ENCODE data around the gene STYXL2. TPM values are rescaled to one million over a fixed set of nuclear protein-coding genes. Genes with fewer than 3 reads are reported as not detected.

The STYXL2 gene
- total RNA-seq, 3 donors from 2014 or later = 0.16 to 0.33 TPM; not detected in 1

- intact Hi-C loops (cut with DNase I; ENCODE audit: low total_unique reads) = no loop called here
- Histone ChIP-seq H3K36me3 (no peaks in the 10 kb centered on the region), H3K4me3 (no peak overlapping the region), H3K9me3 (no peaks in the 10 kb centered on the region), H3K27ac (no peak overlapping the region), H3K4me1 (no peaks in the 10 kb centered on the region), H3K27me3 (no peaks in the 10 kb centered on the region)
- TF ChIP-seq CTCF (IDR thresholded peaks at IDR 0.05) (no peak), POLR2A (IDR thresholded peaks at IDR 0.05) (no peak), POLR2AphosphoS5 (IDR thresholded peaks at IDR 0.05) (no peak)
- DNase-seq (ENCODE audit: low spot score in 2 of 2) = no peak
Measured at GRCh38 chr1:167105271-167106118, 11.6 kb downstream of the STYXL2 start.

GRCh38 chr1:167106119-167106461 is 12.2 kb downstream of the STYXL2 start:
- no peaks in the 10 kb centered on the region for H3K27me3 ChIP-seq
- DNase-seq (ENCODE audit: low spot score in 2 of 2) = no peak
- no peak overlapping the region for H3K27ac ChIP-seq
- no peaks in the 10 kb centered on the region for H3K9me3 ChIP-seq
- intact Hi-C loops (cut with DNase I; ENCODE audit: low total_unique reads) = no loop called here
- H3K4me1 ChIP-seq = no peaks in the 10 kb centered on the region
- no peaks in the 10 kb centered on the region for H3K36me3 ChIP-seq
- no peak overlapping the region for H3K4me3 ChIP-seq
- TF ChIP-seq POLR2A (IDR thresholded peaks at IDR 0.05) = no peak
- no peak for TF ChIP-seq POLR2AphosphoS5 (IDR thresholded peaks at IDR 0.05)
- no peak for TF ChIP-seq CTCF (IDR thresholded peaks at IDR 0.05)

GRCh38 chr1:167107456-167107855 is 13.6 kb downstream of the STYXL2 start:
- no peak overlapping the region for H3K4me3 ChIP-seq
- H3K27me3 ChIP-seq = no peaks in the 10 kb centered on the region
- intact Hi-C loops (cut with DNase I; ENCODE audit: low total_unique reads) = loop anchor here (1.0 kb wide), 1 partner anchor 12 kb away; no protein-coding TSS in a partner anchor
- no peaks in the 10 kb centered on the region for H3K36me3 ChIP-seq
- no peaks in the 10 kb centered on the region for H3K4me1 ChIP-seq
- DNase-seq (ENCODE audit: low spot score in 2 of 2) = no peak
- no peak overlapping the region for H3K27ac ChIP-seq
- TF ChIP-seq POLR2AphosphoS5 (IDR thresholded peaks at IDR 0.05) (no peak), CTCF (IDR thresholded peaks at IDR 0.05) (no peak), POLR2A (IDR thresholded peaks at IDR 0.05) (no peak)
- H3K9me3 ChIP-seq = no peaks in the 10 kb centered on the region

- intact Hi-C loops (cut with DNase I; ENCODE audit: low total_unique reads) = no loop called here
- no peaks in the 10 kb centered on the region for H3K9me3 ChIP-seq
- H3K4me3 ChIP-seq = no peak overlapping the region
- no peaks in the 10 kb centered on the region for H3K4me1 ChIP-seq
- H3K27ac ChIP-seq = peak overlapping the region in 1 of 2 donors; percentile 19
- H3K36me3 ChIP-seq = no peaks in the 10 kb centered on the region
- H3K27me3 ChIP-seq = no peaks in the 10 kb centered on the region
- TF ChIP-seq CTCF (IDR thresholded peaks at IDR 0.05) (no peak), POLR2A (IDR thresholded peaks at IDR 0.05) (no peak), POLR2AphosphoS5 (IDR thresholded peaks at IDR 0.05) (no peak)
- DNase-seq (ENCODE audit: low spot score in 2 of 2) = no peak
Measured at GRCh38 chr1:167109125-167109524, 15.2 kb downstream of the STYXL2 start.

- Histone ChIP-seq H3K27ac (no peak overlapping the region), H3K4me1 (no peaks in the 10 kb centered on the region), H3K4me3 (no peak overlapping the region), H3K9me3 (no peaks in the 10 kb centered on the region), H3K36me3 (no peaks in the 10 kb centered on the region), H3K27me3 (no peaks in the 10 kb centered on the region)
- no peak for DNase-seq (ENCODE audit: low spot score in 2 of 2)
- TF ChIP-seq CTCF (IDR thresholded peaks at IDR 0.05) (no peak), POLR2A (IDR thresholded peaks at IDR 0.05) (no peak), POLR2AphosphoS5 (IDR thresholded peaks at IDR 0.05) (no peak)
- intact Hi-C loops (cut with DNase I; ENCODE audit: low total_unique reads) = no loop called here
Measured at GRCh38 chr1:167110586-167110985, 16.7 kb downstream of the STYXL2 start.
